ENCODE results near the gene ASXL1. TPM values are rescaled to one million over a fixed set of nuclear protein-coding genes. Genes with fewer than 3 reads are reported as not detected.

The ASXL1 gene
- total RNA-seq, 1 donor from 2014 or later: 79.1 TPM

GRCh38 chr20:32441638-32442037 lies 83.5 kb downstream of the ASXL1 start:
- DNase-seq: no peak

GRCh38 chr20:32442630-32443373 lies 84.7 kb downstream of the ASXL1 start:
- Histone ChIP-seq H3K27ac (no peak overlapping the region), H3K4me3 (no peak overlapping the region), H3K9me3 (no peaks in the 10 kb centered on the region), H3K36me3 (peaks cover 53% of the 10 kb centered on the region), H3K27me3 (no peaks in the 10 kb centered on the region), H3K4me1 (peaks cover 14% of the 10 kb centered on the region)
- DNase-seq (no peak), ATAC-seq (no peak)
- intact Hi-C loops (cut with DNase I): no loop called here
- no peak for TF ChIP-seq CTCF (IDR thresholded peaks at IDR 0.05)

More at GRCh38 chr20:32441638-32442037, 83.5 kb downstream of the ASXL1 start:
- Histone ChIP-seq H3K27ac (no peak overlapping the region), H3K4me1 (peaks cover 11% of the 10 kb centered on the region), H3K36me3 (peaks cover 55% of the 10 kb centered on the region), H3K9me3 (no peaks in the 10 kb centered on the region), H3K27me3 (no peaks in the 10 kb centered on the region), H3K4me3 (no peak overlapping the region)
- TF ChIP-seq CTCF (IDR thresholded peaks at IDR 0.05): no peak
- intact Hi-C loops (cut with DNase I): no loop called here
- no peak for ATAC-seq

- intact Hi-C loops (cut with DNase I): no loop called here
- Histone ChIP-seq H3K36me3 (peaks cover 48% of the 10 kb centered on the region), H3K4me3 (no peak overlapping the region), H3K27me3 (no peaks in the 10 kb centered on the region), H3K9me3 (no peaks in the 10 kb centered on the region), H3K4me1 (peaks cover 14% of the 10 kb centered on the region), H3K27ac (no peak overlapping the region)
- TF ChIP-seq CTCF (IDR thresholded peaks at IDR 0.05): no peak
- no peak for ATAC-seq
- no peak for DNase-seq
Observed at GRCh38 chr20:32443386-32443974, 85.3 kb downstream of the ASXL1 start.

- Histone ChIP-seq H3K4me3 (no peak overlapping the region), H3K4me1 (peaks cover 22% of the 10 kb centered on the region), H3K36me3 (peaks cover 38% of the 10 kb centered on the region), H3K27me3 (no peaks in the 10 kb centered on the region), H3K9me3 (no peaks in the 10 kb centered on the region), H3K27ac (no peak overlapping the region)
- DNase-seq: no peak
- intact Hi-C loops (cut with DNase I): no loop called here
- no peak for ATAC-seq
- no peak for TF ChIP-seq CTCF (IDR thresholded peaks at IDR 0.05)
Observed at GRCh38 chr20:32444474-32445220, 86.5 kb downstream of the ASXL1 start.

- no peaks in the 10 kb centered on the region for H3K27me3 ChIP-seq
- H3K36me3 ChIP-seq: peaks cover 46% of the 10 kb centered on the region
- intact Hi-C loops (cut with DNase I): no loop called here
- H3K4me1 ChIP-seq: peaks cover 32% of the 10 kb centered on the region
- H3K4me3 ChIP-seq: no peak overlapping the region
- ATAC-seq (peak; percentile 21), DNase-seq (no peak)
- TF ChIP-seq CTCF (IDR thresholded peaks at IDR 0.05): no peak
- H3K27ac ChIP-seq: no peak overlapping the region
- no peaks in the 10 kb centered on the region for H3K9me3 ChIP-seq
Observed at GRCh38 chr20:32445539-32446273, 87.6 kb downstream of the ASXL1 start.

All from upper lobe of right lung (tissue), 1 donor.